GM18526 (cell line): ENCODE data around the gene AP1M1.

Experiments
- POLR2A ChIP-seq: IDR thresholded peaks from 3 replicates; pipeline ENCODE4 v1.6.1; 2011; ENCODE audit not compliant: insufficient read length; ENCODE audit errors: extremely low read depth

The AP1M1 gene

GRCh38 chr19:16252459-16253205, 54.9 kb downstream of the AP1M1 start:
- no peak for TF ChIP-seq POLR2A

- no peak for TF ChIP-seq POLR2A
Observed at GRCh38 chr19:16254851-16255408, 57.2 kb downstream of the AP1M1 start.

- no peak for TF ChIP-seq POLR2A
Observed at GRCh38 chr19:16257509-16258002, 59.8 kb downstream of the AP1M1 start.

DNA sequence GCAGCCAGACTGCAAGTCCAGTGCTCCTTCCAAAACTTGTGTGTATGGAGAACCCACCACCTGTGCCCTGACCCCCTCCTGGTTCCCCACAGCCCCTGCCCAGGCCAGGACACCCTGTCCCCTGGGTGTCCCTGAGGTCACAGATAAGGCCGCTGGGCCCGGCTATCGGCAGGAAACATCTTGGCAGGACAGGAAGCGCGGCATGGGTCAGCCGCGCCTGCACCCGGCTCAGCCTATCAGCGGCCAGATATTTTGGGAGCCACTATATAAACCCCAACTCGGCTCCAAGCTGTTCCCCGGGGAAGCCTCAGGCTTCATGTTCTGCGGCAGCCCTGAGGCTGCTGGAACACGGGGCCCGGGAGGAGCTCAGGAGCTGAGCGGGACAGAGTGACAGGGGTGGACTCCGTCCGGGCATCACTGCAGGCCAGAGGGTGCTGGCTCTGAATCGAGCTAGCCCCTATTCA, 60.8 kb downstream of the AP1M1 start:
- no peak for TF ChIP-seq POLR2A

GRCh38 chr19:16259385-16260159, 61.9 kb downstream of the AP1M1 start:
- TF ChIP-seq POLR2A, result no peak

DNA sequence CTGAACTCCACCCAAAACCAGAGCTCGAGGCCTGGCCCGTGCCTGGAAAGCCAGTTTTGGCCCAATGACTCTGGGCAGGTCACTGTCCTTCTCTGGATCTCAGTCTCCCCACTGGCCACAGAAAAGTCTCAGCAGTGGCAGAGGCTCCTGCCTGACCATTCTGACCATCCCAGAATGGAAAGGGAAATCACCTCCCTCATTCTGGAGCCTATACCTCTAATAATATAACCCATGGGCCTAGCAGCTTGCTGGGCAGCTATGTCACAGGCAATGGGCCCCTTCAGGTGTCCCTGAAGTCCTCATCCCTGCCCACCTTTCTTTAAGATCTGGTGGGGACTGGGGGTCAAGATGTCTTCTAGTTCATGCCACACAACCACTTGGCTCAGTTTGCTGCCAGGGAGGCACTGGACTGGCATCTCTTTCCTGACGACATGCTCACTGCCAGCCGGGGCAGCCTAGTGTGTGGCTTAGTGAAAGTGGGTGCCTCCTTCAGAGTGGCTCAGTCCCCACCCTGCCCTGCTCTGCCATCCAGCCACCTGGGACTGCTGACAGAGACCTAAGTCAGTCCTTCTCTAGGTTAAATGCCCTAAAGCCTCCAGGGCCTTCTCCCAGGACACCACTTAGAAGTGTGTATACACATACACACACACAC, 62.6 kb downstream of the AP1M1 start:
- TF ChIP-seq POLR2A, result no peak

GRCh38 chr19:16260812-16261161, 63.1 kb downstream of the AP1M1 start:
- no peak for TF ChIP-seq POLR2A

GRCh38 chr19:16261584-16262368, 64.1 kb downstream of the AP1M1 start:
- TF ChIP-seq POLR2A, result no peak

- TF ChIP-seq POLR2A, result no peak
Observed at GRCh38 chr19:16262618-16263017, 64.9 kb downstream of the AP1M1 start.

GRCh38 chr19:16263141-16263761, 65.5 kb downstream of the AP1M1 start:
- no peak for TF ChIP-seq POLR2A

DNA sequence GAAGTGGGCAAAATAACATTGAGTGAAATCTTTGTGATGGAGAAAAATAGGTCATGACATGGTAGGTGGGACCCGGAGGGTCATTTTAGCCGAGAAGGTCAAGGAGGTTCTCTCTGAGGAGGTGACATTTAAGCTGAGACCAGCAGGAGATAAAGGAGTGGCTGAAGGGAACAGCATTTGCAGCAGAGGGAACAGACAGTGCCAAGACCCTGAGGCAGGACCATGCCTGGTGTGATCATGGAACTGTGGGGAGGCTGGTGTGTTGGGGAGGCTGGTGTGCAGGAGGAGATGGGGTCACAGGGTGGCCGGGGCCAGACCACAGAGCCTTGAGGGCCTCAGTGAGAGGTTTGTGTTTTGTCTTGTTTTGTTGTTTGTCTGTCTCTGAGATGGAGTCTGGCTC, 67.5 kb downstream of the AP1M1 start:
- TF ChIP-seq POLR2A, result no peak

GRCh38 chr19:16265890-16266585, 68.3 kb downstream of the AP1M1 start:
- no peak for TF ChIP-seq POLR2A

GRCh38 chr19:16266586-16266942, 68.9 kb downstream of the AP1M1 start:
- TF ChIP-seq POLR2A, result no peak
